ENCODE measurements around the gene ADAM10. TPM values are rescaled to one million over a fixed set of nuclear protein-coding genes. Genes with fewer than 3 reads are reported as not detected.

The ADAM10 gene
- total and polyA plus RNA-seq, 8 donors, result 5.8 to 159 (median 17.2) TPM

DNA sequence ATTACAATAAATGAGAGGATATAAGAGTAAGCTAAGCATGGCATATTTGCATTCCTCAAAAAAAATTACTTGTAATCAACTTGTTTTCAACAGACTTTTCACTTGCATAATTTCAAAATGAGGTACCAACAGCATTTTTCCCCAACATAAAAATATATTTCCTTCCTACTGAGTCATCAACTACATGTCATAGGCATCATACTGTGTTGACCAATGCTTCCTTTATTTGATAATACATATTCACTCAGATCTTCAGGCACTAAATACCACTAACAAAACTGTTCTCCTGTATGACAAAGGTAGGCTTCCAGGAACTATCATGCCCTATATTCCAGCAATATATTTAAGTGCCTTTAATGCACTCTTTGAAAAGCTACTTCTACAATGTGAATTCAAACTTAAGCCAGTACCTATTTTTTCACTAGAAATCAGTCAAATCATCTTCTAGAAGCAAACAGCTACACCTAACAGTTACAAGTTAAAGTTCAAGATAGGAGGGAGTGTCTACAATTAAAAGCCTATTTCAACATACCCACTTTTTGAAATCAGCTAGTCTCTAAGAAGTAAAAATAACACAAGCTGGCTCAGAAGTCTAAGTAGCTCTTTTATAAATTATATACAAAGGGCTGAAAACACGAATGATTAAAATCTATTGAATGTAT lies 11.3 kb downstream of the ADAM10 start:
- WGBS, 5 donors, result 43 to 81% (median 62%) methylated on average over 1 of the region's 1 CpG
- H3K9me3 ChIP-seq, result no peaks in the 10 kb centered on the region
- H3K4me3 ChIP-seq, result no peak overlapping the region
- TF ChIP-seq POLR2AphosphoS5 (IDR thresholded peaks at IDR 0.05) (no peak), CTCF (IDR thresholded peaks at IDR 0.05) (no peak), EP300 (IDR thresholded peaks at IDR 0.05) (no peak), POLR2A (IDR thresholded peaks at IDR 0.05) (no peak)
- intact Hi-C loops (cut with DNase I; ENCODE audit: low total_unique reads), result no loop called here
- H3K4me1 ChIP-seq, result peaks cover 0 to 86% (median 42%) of the 10 kb centered on the region in 4 donors
- H3K27ac ChIP-seq, result no peak overlapping the region
- DNase-seq, result no peak
- no peaks in the 10 kb centered on the region for H3K36me3 ChIP-seq
- no peaks in the 10 kb centered on the region for H3K27me3 ChIP-seq

DNA sequence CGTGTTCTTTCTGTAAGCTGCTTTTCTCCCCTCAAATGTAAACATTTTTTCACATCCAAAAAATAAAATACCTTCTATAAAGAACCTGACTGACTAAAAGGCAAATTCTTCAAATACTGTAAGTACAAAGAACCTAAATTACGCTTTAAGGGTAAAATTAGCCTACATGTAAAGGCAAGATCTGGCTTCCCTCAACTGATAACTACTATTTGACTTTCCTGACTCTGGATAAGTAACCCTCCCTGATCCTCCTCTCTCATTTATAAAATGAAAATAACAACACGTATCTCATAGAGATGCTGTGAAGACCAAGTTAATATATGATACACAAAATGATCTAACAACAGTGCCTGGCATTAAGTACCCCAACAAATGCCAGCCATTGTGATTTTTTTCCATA lies 12.2 kb downstream of the ADAM10 start:
- H3K4me1 ChIP-seq, result peaks cover 0 to 85% (median 37%) of the 10 kb centered on the region in 4 donors
- intact Hi-C loops (cut with DNase I; ENCODE audit: low total_unique reads), result no loop called here

GRCh38 chr15:58736018-58736643 lies 13.4 kb downstream of the ADAM10 start:
- H3K27ac ChIP-seq, result no peak overlapping the region
- H3K4me3 ChIP-seq, result no peak overlapping the region
- DNase-seq, result no peak
- WGBS, 5 donors, result 62 to 79% (median 74%) methylated on average over 2 of the region's 2 CpGs
- TF ChIP-seq POLR2AphosphoS5 (IDR thresholded peaks at IDR 0.05) (no peak), POLR2A (IDR thresholded peaks at IDR 0.05) (no peak), CTCF (IDR thresholded peaks at IDR 0.05) (no peak), EP300 (IDR thresholded peaks at IDR 0.05) (no peak)
- intact Hi-C loops (cut with DNase I; ENCODE audit: low total_unique reads), result no loop called here
- no peaks in the 10 kb centered on the region for H3K27me3 ChIP-seq
- H3K9me3 ChIP-seq, result no peaks in the 10 kb centered on the region
- no peaks in the 10 kb centered on the region for H3K36me3 ChIP-seq
- peaks cover 0 to 87% (median 40%) of the 10 kb centered on the region in 4 donors for H3K4me1 ChIP-seq

More for the DNA sequence above, 12.2 kb downstream of the ADAM10 start:
- 70 to 84% (median 81%) methylated on average over 3 of the region's 3 CpGs for WGBS, 5 donors
- no peak overlapping the region for H3K4me3 ChIP-seq
- no peaks in the 10 kb centered on the region for H3K27me3 ChIP-seq
- no peaks in the 10 kb centered on the region for H3K9me3 ChIP-seq
- no peak for TF ChIP-seq CTCF (IDR thresholded peaks at IDR 0.05)
- TF ChIP-seq POLR2AphosphoS5 (IDR thresholded peaks at IDR 0.05), result no peak
- TF ChIP-seq POLR2A (IDR thresholded peaks at IDR 0.05), result no peak
- no peak for TF ChIP-seq EP300 (IDR thresholded peaks at IDR 0.05)
- no peak overlapping the region for H3K27ac ChIP-seq
- no peak for DNase-seq
- H3K36me3 ChIP-seq, result no peaks in the 10 kb centered on the region

- DNase-seq, result no peak
- intact Hi-C loops (cut with DNase I; ENCODE audit: low total_unique reads), result no loop called here
- Histone ChIP-seq H3K27ac (no peak overlapping the region), H3K4me1 (peaks cover 0 to 82% (median 38%) of the 10 kb centered on the region in 4 donors), H3K36me3 (no peaks in the 10 kb centered on the region), H3K27me3 (no peaks in the 10 kb centered on the region), H3K9me3 (no peaks in the 10 kb centered on the region), H3K4me3 (no peak overlapping the region)
- TF ChIP-seq EP300 (IDR thresholded peaks at IDR 0.05), result no peak
- no peak for TF ChIP-seq POLR2AphosphoS5 (IDR thresholded peaks at IDR 0.05)
- TF ChIP-seq POLR2A (IDR thresholded peaks at IDR 0.05), result no peak
- no peak for TF ChIP-seq CTCF (IDR thresholded peaks at IDR 0.05)
- 26 to 59% (median 37%) methylated on average over 2 of the region's 2 CpGs for WGBS, 5 donors
Observed at GRCh38 chr15:58734859-58735258, 14.6 kb downstream of the ADAM10 start.

All from stomach (tissue), 9 donors.